T-helper 22 cell (primary cell): Measurements from ENCODE around the gene ZNF469.

Source experiments
- DNase-seq: peaks from one replicate; pipeline ENCODE4 v3.0.0-alpha.2; 2020; ENCODE audit warnings: low read depth

ZNF469 gene

GRCh38 chr16:88346680-88347505, 35.9 kb upstream of the ZNF469 start:
- DNase-seq: no peak

GRCh38 chr16:88347656-88348376, 34.9 kb upstream of the ZNF469 start:
- DNase-seq: no peak

GRCh38 chr16:88348377-88349152, 34.2 kb upstream of the ZNF469 start:
- DNase-seq: no peak

- DNase-seq: no peak
Measured at GRCh38 chr16:88349153-88349902, 33.4 kb upstream of the ZNF469 start.

- no peak for DNase-seq
Measured at GRCh38 chr16:88349903-88350900, 32.6 kb upstream of the ZNF469 start.

GRCh38 chr16:88350922-88351321, 31.8 kb upstream of the ZNF469 start:
- DNase-seq: no peak

GRCh38 chr16:88351491-88352101, 31.2 kb upstream of the ZNF469 start:
- DNase-seq: no peak

GRCh38 chr16:88352261-88353200, 30.2 kb upstream of the ZNF469 start:
- no peak for DNase-seq

- no peak for DNase-seq
Measured at GRCh38 chr16:88353232-88353631, 29.5 kb upstream of the ZNF469 start.

- DNase-seq: no peak
Measured at GRCh38 chr16:88353691-88354090, 29.1 kb upstream of the ZNF469 start.

GRCh38 chr16:88354229-88355092, 28.3 kb upstream of the ZNF469 start:
- DNase-seq: no peak

GRCh38 chr16:88355093-88355388, 27.7 kb upstream of the ZNF469 start:
- no peak for DNase-seq

GRCh38 chr16:88355389-88356123, 27.2 kb upstream of the ZNF469 start:
- DNase-seq: no peak

GRCh38 chr16:88356124-88356726, 26.5 kb upstream of the ZNF469 start:
- no peak for DNase-seq

- DNase-seq: no peak
Measured at GRCh38 chr16:88356727-88357199, 26.0 kb upstream of the ZNF469 start.

GRCh38 chr16:88357317-88358022, 25.3 kb upstream of the ZNF469 start:
- no peak for DNase-seq
